GM21367 (cell line): ENCODE results near the gene KRTAP9-3.
"Not testable (repeated sequence)": the region's sequence is repeated elsewhere in the genome, so short reads cannot be mapped to it uniquely, and the experiment has no call there.

ENCODE experiments used
- ATAC-seq: cut with Tn5 transposase; IDR thresholded peaks from one replicate; pipeline ENCODE4 v1.9.1; 2021; ENCODE audit not compliant: unreplicated experiment

Gene KRTAP9-3, protein sequence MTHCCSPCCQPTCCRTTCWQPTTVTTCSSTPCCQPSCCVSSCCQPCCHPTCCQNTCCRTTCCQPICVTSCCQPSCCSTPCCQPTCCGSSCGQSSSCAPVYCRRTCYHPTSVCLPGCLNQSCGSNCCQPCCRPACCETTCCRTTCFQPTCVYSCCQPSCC

DNA sequence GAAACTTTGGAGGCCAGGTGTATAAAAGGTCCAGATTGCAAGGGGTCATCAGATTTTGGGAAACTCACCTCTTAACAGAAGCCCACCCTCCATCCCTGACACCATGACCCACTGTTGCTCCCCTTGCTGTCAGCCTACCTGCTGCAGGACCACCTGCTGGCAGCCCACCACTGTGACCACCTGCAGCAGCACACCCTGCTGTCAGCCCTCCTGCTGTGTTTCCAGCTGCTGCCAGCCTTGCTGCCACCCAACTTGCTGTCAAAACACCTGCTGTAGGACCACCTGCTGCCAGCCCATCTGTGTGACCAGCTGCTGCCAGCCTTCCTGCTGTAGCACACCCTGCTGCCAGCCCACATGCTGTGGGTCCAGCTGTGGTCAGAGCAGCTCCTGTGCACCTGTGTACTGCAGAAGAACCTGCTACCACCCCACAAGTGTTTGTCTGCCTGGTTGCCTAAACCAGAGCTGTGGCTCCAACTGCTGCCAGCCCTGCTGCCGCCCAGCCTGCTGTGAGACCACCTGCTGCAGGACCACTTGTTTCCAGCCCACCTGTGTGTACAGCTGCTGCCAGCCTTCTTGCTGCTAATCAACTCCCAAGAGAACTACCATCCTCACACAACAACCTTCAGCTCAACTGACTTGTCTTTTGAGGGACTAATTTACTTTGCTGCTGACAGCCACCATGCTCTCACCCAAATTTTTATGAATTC lies at the start of gene KRTAP9-3:
Gene KRTAP9-3 (plus strand): TSS at position 51 of the 707 bp plus-strand sequence. CDS start 53 bp downstream, at position 104.
- not testable (repeated sequence) for ATAC-seq

DNA sequence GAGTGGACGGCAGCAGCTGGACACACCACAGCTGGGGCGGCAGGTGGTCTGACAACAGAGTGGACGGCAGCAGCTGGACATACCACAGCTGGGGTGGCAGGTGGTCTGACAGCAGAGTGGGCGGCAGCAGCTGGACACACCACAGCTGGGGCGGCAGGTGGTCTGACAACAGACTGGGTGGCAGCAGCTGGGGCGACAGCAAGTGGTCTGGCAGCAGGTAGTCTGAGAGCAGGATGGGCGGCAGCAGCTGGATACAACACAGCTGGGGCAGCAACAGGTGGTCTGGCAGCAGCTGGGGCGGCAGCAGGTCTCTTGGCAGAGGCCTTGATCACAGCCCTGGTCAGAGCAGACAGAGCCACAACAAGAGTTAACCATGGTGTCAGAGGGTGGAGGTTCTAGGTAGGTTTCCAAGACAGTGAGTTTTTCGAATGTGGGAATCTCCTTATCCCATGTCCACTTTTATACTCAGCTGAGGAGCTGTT lies 47.7 kb upstream of the KRTAP9-3 start, which contains the start of gene KRTAP4-1:
Gene KRTAP4-1 (minus strand): TSS at position 432 of the 482 bp plus-strand sequence. CDS start 57 bp downstream, at position 375.
- no peak for ATAC-seq

DNA sequence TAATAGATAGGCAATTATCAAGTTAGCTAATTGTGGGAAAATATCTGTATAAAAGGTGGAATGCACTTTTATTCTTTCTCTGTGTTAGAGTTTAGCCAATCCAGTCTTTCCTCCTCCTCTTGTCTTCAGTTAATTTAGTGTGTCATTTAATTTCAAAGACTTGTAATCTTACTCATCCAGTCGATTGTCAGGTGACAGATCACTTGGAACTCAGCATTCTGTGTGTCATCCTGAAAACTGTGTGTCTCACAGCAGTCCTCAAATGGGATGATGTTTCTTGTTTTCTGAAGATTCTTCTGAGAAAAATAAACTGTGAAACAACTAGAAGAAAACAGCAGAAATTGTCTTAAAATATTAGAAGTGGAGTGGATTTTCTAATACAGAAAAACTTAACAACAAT lies 47.2 kb upstream of the KRTAP9-3 start:
- ATAC-seq: no peak

DNA sequence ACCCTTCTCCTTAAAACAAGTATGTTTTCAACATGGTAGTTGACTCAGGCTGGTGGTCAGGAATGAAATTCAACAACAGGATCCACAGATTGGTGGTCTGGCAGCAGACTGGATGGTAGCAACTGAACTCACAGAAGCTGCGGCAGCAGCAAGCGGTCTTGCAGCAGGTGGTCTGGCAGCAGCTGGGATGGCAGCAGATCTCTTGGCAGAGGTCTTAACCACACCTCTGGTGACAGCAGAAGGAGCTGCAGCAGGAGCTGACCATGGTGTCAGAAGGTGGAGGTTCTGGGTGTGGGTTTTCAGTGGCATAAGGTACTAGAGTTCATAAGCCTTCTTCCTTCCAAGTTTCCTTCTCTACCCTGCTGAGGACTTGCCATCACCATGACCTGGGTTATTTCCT lies 45.4 kb upstream of the KRTAP9-3 start:
- ATAC-seq: no peak

DNA sequence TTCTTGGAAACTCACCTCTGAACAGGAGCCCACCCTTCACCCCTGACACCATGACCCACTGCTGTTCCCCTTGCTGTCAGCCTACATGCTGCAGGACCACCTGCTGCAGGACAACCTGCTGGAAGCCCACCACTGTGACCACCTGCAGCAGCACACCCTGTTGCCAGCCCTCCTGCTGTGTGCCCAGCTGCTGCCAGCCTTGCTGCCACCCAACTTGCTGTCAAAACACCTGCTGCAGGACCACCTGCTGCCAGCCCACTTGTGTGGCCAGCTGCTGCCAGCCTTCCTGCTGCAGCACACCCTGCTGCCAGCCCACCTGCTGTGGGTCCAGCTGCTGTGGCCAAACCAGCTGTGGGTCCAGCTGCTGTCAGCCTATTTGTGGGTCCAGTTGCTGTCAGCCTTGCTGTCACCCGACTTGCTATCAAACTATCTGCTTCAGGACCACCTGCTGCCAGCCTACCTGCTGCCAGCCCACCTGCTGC lies 42.4 kb upstream of the KRTAP9-3 start, which contains the start of gene KRTAP9-1:
Gene KRTAP9-1 (plus strand): TSS at position 51 of the 482 bp plus-strand sequence. CDS start 0 bp downstream, at position 51.
- ATAC-seq: not testable (repeated sequence)

DNA sequence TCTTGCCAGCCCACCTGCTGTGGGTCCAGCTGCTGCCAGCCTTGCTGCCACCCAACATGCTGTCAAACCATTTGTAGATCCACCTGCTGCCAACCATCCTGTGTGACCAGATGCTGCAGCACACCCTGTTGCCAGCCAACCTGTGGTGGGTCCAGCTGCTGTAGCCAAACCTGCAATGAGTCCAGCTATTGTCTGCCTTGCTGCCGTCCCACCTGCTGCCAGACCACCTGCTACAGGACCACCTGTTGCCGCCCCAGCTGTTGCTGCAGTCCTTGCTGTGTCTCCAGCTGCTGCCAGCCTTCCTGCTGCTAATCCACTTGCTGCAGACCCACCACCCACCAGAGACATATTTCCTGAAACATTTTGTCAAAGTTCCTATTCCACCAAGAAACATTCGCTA lies 41.9 kb upstream of the KRTAP9-3 start:
- ATAC-seq: no peak

DNA sequence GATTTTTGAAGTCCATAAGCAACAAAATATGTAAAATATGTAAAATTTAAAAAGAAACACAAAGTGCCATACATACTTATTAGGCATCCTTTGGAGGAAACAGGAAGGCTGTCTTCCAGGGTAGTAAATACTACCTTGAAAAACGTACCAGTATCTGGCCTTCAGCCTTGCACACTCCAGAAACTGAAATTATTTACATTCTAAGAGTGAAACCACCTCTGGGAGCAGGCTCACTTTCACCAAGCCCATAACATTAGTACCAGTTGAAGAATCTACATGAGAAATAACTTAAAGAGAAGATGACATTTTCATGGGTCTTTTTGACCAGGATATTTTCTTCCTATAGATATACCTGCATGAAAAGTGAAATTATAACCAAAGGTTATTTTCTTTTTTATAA lies 36.2 kb upstream of the KRTAP9-3 start:
- no peak for ATAC-seq

DNA sequence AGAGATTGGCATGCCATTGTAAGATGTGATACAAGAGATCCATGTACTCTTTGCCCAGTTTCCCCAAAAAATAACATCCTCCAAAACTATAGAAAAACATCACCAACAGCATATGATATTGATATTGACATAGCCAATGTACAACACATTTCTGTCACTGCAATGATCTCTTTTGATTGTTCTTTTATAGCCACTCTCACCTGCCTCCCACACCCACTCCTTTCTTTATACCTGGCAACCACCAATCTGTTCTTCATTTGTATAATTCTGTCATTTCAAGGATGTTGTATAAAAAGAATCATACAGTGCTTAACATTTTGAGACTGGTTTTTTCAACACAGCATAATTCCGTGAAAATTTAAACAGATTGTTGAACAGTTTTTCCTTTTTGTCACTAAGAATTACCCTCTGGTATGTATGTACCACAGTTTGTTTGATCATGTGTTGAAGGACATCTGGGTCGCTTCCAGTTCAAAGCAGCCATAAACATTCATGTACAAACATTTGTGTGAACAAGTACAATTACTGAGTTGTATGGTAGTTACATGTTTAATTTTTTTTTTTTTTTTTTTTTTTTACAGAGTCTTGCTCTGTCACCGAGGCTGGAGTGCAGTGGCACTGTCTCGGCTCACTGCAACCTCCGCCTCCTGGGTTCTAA lies 32.7 kb upstream of the KRTAP9-3 start:
- no peak for ATAC-seq

DNA sequence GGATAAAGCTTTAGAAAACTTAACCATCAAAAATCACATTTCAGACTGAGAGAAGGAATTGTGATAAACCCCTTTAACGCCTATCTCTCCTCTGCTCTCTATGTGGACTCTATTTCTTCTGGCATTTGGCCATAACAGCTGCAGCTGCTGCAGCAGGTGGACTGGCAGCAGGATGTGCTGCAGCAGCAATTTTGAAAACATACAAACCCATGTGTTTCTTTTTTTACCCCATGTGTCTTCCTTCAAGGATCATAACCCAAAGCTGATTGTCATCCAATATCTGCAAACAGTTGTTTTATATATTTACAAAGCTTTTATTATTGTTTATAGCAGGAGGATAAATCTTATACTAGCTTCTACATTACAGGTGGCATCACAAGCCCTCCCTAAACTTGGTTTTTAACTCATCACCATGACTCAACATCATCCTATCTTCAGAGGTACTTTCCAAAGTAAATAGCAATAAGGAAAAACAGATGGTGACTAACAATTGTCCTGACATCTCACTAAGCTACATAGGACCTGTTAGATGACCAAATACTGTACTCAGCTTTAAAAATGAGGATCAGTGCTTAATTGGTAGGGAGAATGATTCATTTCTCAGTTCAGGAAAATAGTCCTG lies 20.3 kb upstream of the KRTAP9-3 start:
- no peak for ATAC-seq

DNA sequence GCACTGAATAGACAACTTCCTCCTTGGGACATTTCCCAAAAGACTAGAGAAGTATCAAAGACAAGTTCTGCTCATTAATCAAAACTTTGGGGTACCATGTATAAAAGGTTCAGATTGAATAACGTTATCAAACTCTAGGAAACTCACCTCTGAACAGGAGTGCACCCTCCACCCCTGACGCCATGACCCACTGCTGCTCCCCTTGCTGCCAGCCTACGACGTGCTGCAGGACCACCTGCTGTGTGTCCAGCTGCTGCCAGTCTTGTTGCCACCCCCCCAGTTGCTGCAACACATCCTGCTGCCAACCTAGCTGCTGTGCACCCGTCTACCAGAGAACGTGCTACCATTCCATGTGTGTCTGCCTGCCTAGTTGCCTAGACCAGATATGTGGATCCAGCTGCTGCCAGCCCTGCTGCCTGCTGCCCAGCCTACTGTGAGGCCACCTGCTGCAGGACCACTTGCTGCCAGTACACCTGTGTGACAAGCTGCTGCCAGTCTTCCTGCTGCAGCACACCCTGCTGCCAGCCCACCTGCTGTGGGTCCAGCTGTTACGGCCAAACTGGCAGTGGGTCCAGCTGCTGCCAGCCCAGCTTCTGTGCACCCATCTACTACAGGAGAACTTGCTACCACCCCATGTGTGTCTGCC lies 19.6 kb upstream of the KRTAP9-3 start:
- ATAC-seq: no peak

DNA sequence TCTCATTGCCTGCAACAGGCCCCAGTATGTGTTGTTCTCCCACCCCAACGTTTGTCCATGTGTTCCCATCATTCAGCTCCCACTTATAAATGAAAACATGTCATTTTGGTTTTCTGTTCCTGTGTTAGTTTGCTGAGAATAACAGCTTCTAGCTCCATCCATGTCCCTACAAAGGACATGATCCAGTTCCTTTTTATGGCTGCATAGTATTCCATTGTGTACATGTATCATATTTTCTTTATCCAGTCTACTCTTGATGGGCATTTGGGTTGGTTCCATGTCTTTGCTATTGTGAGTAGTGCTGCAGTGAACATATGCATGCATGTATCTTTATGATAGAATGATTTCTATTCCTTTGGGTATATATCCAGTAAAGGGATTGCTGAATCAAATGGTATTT lies 16.6 kb upstream of the KRTAP9-3 start:
- ATAC-seq: no peak

DNA sequence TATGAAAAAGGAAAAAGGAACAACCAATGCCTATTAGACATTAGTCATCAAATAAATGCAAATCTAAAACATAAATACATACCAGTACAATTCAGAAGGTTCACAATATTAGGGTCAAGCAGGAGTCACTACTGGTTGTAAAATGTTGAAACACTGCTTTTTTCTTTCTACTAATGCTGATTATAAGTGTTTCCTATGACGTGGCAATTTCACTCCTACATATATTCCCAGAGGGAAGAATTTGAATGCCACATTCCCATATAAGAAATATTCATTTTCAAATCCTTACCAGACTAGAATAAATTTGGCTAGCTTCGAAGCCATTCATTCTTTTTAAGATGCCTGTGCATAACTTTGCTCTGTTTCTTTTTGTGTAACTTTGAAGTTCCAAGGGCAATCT lies 8.4 kb upstream of the KRTAP9-3 start:
- no peak for ATAC-seq

DNA sequence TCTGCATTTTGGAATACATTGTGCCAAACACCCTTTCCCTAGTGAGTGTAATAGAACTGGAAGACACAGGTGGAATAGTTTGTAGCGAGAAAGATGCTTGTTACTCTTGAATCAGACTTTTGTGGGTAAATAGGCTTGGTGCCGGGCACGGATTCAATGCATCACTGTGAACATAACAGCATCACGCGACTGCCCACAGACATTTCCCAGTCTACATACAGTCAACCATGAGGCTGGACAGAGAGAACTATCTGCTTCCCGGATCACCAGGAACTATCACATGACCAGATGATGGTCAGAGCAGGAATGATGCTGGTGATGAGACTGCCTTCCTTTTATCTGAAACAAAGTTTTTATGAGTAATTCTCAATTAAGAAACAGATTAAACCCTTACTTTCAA lies 6.2 kb upstream of the KRTAP9-3 start:
- no peak for ATAC-seq

DNA sequence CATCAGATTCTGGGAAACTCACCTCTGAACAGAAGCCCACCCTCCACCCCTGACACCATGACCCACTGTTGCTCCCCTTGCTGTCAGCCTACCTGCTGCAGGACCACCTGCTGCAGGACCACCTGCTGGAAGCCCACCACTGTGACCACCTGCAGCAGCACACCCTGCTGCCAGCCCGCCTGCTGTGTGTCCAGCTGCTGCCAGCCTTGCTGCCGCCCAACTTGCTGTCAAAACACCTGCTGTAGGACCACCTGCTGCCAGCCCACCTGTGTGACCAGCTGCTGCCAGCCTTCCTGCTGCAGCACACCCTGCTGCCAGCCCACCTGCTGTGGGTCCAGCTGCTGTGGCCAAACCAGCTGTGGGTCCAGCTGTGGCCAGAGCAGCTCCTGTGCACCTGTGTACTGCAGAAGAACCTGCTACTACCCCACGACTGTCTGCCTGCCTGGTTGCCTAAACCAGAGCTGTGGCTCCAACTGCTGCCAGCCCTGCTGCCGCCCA lies 5.6 kb upstream of the KRTAP9-3 start, which contains the start of gene KRTAP9-2:
Gene KRTAP9-2 (plus strand): TSS at position 51 of the 498 bp plus-strand sequence. CDS start 7 bp downstream, at position 58.
- ATAC-seq: not testable (repeated sequence)

DNA sequence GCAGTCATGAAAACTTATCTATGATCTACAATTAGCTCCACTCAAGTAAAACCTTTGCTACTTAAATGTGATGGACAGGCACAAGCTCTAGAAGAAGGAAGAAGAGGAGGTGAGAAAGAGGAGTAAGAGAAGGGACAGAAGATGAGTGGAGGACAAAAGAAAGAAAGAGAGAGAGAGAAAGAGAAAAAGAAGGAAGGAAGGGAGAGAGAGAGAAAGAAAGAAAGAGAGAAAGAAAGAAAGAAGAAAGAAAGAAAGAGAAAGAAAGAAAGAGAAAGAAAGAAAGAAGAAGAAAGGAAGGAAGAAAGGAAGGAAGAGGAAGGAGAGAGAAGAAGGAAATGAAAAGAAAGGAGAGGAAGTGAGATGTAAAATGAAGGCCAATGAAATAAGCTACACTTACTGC lies 2.2 kb upstream of the KRTAP9-3 start:
- ATAC-seq: no peak

DNA sequence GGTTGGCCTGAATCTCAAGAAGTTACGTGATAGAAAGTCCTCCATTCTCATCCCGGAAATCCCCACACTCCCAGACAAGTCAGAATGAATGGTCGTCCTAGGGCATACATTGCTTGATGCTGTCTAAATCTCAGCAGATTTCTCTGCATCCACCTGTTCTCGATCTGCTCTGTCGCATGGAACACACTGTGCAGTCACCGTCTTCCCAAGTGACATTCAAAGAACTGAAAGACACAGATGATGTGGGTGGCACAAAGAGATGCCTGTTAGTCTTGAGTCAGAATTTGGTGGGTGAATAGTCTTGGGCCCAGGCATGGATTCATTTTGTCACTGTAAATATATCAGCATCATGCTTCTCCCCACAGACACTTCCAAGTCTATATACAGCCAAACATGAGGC lies 518 bp upstream of the KRTAP9-3 start:
- ATAC-seq: no peak

DNA sequence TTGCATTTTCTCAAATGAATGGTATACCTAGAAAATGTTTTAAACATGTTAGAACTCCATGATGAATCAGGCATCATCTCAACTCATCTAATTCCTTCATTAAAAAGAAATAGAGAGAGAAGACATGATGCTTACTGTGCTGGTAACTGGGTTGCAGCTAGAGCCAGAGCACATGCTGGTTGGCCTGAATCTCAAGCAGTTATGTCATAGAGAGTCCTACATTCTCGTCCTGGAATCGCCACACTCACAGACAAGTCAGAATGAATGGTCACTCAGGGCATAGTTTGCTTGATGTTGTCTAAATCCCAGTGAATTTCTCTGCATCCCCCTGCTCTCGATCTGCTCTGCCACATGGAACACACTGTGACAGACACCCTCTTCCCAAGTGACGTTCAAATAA lies 4.9 kb downstream of the KRTAP9-3 start:
- not testable (repeated sequence) for ATAC-seq

DNA sequence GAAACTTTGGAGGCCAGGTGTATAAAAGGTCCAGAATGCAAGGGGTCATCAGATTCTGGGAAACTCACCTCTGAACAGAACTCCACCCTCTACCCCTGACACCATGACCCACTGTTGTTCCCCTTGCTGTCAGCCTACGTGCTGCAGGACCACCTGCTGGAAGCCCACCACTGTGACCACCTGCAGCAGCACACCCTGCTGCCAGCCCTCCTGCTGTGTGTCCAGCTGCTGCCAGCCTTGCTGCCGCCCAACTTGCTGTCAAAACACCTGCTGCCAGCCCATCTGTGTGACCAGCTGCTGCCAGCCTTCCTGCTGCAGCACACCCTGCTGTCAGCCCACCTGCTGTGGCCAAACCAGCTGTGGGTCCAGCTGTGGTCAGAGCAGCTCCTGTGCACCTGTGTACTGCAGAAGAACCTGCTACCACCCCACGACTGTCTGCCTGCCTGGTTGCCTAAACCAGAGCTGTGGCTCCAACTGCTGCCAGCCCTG lies 5.7 kb downstream of the KRTAP9-3 start, which contains the start of gene KRTAP9-8:
Gene KRTAP9-8 (plus strand): TSS at position 51 of the 489 bp plus-strand sequence. CDS start 53 bp downstream, at position 104.
- not testable (repeated sequence) for ATAC-seq

DNA sequence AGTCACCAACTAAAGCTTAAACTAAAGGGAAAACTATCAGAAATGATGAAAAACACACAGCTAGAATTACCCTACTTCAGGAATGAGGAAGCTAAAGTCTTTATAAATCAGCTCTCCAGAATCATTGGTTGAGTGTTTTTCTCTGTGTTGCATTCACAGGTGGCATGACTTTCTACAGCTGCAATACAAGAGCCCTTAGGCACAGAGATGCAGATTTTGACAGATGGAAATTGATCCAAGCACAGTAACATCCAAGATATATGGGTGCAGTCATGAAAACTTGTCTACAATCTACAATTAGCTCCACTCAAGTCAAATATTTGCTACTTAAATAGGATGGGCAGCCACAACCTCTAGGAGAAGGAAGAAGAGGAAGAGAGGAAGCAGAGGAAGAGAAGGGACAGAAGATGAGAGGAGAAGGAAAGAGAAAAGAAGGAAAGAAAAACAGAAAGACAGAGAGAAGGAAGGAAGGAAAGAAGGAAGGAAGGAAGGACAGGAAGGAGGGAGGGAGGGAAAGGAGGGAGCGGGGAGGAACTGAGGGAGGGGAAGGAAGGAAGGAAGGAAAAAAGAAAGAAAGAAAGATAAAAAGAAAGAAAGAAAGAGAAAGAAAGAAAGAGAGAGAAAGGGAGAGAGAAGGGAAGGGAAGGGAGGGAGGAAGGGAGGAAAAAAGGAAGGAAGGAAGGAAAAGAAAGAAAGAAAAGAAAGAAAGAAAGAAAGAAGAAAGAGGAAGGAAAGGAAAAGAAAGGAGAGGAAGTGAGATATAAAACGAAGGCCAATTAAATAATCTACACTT lies 14.9 kb downstream of the KRTAP9-3 start:
- not testable (repeated sequence) for ATAC-seq
